HG03280 (cell line): ENCODE data around the gene CFAP20.
"Not testable (repeated sequence)": the region's sequence is repeated elsewhere in the genome, so short reads cannot be mapped to it uniquely, and the experiment has no call there.

Experiments
- ATAC-seq: cut with Tn5 transposase; IDR thresholded peaks from one replicate; pipeline ENCODE4 v1.9.1; 2021; ENCODE audit warnings: mild to moderate bottlenecking, moderate library complexity; ENCODE audit not compliant: unreplicated experiment

The CFAP20 gene

GRCh38 chr16:58098207-58099096 lies 30.7 kb downstream of the CFAP20 start:
- ATAC-seq = no peak

GRCh38 chr16:58096249-58096648 lies 32.9 kb downstream of the CFAP20 start:
- ATAC-seq = no peak

GRCh38 chr16:58095575-58095960 lies 33.6 kb downstream of the CFAP20 start:
- ATAC-seq = not testable (repeated sequence)

- ATAC-seq = no peak
These were observed 34.2 kb downstream of the CFAP20 start for GRCh38 chr16:58094791-58095574.

GRCh38 chr16:58094026-58094425 lies 35.2 kb downstream of the CFAP20 start:
- ATAC-seq = no peak

- ATAC-seq = not testable (repeated sequence)
These were observed 38.8 kb downstream of the CFAP20 start for GRCh38 chr16:58090396-58090795.

GRCh38 chr16:58088091-58088490 lies 41.1 kb downstream of the CFAP20 start:
- ATAC-seq = no peak

GRCh38 chr16:58087209-58087913 lies 41.8 kb downstream of the CFAP20 start:
- ATAC-seq = no peak

- ATAC-seq = no peak
These were observed 42.6 kb downstream of the CFAP20 start for GRCh38 chr16:58086381-58087208.

GRCh38 chr16:58085584-58086251 lies 43.5 kb downstream of the CFAP20 start:
- no peak for ATAC-seq

GRCh38 chr16:58085171-58085570 lies 44.0 kb downstream of the CFAP20 start:
- ATAC-seq = no peak

- no peak for ATAC-seq
These were observed 44.5 kb downstream of the CFAP20 start for GRCh38 chr16:58084635-58085034.

- no peak for ATAC-seq
These were observed 46.8 kb downstream of the CFAP20 start for GRCh38 chr16:58082381-58082780.

GRCh38 chr16:58080657-58081056 lies 48.5 kb downstream of the CFAP20 start:
- not testable (repeated sequence) for ATAC-seq

- ATAC-seq = no peak
These were observed 51.4 kb downstream of the CFAP20 start for GRCh38 chr16:58077796-58078195.

- ATAC-seq = no peak
These were observed 52.7 kb downstream of the CFAP20 start for GRCh38 chr16:58076514-58076913.

- ATAC-seq = no peak
These were observed 54.5 kb downstream of the CFAP20 start for GRCh38 chr16:58074657-58075056.

GRCh38 chr16:58073086-58073485 lies 56.1 kb downstream of the CFAP20 start:
- ATAC-seq = not testable (repeated sequence)

- ATAC-seq = not testable (repeated sequence)
These were observed 57.0 kb downstream of the CFAP20 start for GRCh38 chr16:58072134-58072533.

- ATAC-seq = no peak
These were observed 58.6 kb downstream of the CFAP20 start for GRCh38 chr16:58070585-58070984.
